NCI-H2081 (cell line): Measurements from ENCODE around the gene CD101.
A peak's percentile ranks its signal among the peaks of the same experiment; 100 is the strongest.

Source experiments
- DNase-seq, 2 experiments: peaks; one replicate each; lab custom pipeline; 2025; lab: John Stamatoyannopoulos, UW

The CD101 gene

GRCh38 chr1:117054068-117054467 is 52.5 kb downstream of the CD101 start:
- no peak for DNase-seq

DNA sequence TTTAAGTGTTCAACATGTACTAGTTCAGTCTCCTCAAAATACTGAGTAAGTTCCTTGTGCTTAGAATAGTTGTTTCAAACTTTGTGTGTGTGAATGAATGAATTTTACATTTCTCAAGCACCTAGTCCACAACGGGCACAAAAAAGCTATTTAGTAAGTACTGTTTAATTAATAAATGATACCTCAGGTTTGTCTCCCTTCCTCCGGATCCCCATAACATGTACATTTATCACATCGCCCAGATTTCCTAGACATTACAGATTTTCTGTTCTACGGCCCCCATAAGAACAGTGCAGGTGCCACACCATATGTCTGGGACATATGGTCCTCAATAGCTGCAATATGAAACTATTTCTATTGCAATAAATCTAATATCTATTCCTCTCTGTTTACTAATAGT is 57.2 kb downstream of the CD101 start:
- no peak for DNase-seq

DNA sequence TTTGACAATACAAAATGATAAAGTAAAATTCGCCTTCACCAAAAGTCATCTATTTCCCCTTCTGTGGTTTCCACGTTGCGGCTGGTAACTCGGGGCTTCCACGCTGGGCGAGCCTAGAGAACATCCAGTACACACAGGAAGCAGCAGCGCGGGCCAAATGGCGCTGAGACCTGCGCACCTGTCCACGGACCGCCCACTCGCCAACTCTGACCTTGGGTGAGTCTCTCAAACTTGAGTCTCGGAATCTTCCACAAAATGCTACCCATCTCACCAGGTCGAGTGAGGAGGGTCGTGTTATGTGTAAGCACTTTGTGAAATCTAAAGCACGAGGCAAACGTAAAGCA is 57.7 kb downstream of the CD101 start:
- DNase-seq, result peak; percentile 59 to 71

- DNase-seq, result peak; percentile 97 to 98
Measured at GRCh38 chr1:117059678-117060440, 58.3 kb downstream of the CD101 start, which contains the start of gene TTF2. TSS of gene TTF2 (plus strand) at chr1:117060326. CDS start at chr1:117060347, 21 bp downstream.

GRCh38 chr1:117060441-117061317 is 59.1 kb downstream of the CD101 start:
- DNase-seq, result peak; percentile 33 to 52

DNA sequence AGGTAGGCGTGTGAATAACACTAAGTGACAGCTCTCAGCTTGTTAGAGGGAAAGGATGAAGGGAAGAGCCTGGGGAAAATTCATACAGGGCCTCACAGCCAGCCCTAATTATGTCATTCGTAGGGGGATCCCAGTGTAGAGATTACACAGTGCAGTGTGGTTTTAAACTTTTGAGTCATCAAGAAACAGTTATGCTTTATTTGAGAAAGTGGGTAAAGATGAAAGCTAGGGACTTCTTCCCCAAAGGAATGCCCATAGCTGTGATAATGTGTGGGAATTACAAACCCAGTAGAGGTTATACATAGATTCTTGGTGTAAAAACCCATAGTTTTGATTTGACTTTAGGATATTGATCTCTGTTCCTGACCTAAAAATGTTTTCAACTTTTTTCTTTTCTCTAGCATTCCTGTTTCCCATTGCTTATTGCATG is 60.4 kb downstream of the CD101 start:
- no peak for DNase-seq

GRCh38 chr1:117066367-117066766 is 64.8 kb downstream of the CD101 start:
- no peak for DNase-seq

DNA sequence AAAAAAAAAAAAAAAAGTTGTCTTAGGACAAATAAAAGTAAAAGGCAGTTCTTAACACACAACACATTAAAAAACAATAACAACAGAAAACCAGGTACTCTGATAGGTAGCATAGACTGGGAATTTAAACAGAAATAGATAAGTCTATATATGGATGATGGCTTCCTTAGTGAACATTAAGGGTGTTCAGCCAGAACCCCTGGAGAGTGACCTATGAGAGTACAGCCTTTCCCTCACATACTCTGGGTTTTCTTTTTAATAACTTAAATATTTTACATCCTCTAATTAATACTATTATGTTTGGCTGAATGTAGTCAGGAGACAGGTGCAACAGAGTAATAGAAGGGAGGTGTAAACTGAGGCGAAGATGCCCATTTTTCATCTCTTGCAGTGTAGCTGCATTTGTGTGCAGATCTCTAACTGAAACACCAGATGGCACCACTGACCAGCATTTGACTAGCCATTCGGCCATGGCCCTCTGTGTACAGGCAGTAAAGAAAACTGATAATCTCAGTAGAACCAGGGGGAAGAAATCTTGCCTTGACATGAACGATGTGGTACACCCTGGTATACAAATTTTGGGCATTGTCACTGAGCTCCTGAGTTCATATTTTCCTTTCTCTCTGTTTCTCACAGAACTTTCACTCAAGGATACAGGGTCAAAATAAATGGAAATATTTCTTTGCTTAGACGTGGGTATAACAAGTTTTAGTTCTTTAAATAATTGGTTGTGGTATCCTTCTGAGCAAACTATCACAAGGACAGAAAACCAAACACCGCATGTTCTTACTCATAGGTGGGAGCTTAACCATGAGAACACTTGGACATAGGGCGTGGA is 66.2 kb downstream of the CD101 start:
- peak; percentile 44 to 55 for DNase-seq

GRCh38 chr1:117068580-117068979 is 67.0 kb downstream of the CD101 start:
- DNase-seq, result no peak

DNA sequence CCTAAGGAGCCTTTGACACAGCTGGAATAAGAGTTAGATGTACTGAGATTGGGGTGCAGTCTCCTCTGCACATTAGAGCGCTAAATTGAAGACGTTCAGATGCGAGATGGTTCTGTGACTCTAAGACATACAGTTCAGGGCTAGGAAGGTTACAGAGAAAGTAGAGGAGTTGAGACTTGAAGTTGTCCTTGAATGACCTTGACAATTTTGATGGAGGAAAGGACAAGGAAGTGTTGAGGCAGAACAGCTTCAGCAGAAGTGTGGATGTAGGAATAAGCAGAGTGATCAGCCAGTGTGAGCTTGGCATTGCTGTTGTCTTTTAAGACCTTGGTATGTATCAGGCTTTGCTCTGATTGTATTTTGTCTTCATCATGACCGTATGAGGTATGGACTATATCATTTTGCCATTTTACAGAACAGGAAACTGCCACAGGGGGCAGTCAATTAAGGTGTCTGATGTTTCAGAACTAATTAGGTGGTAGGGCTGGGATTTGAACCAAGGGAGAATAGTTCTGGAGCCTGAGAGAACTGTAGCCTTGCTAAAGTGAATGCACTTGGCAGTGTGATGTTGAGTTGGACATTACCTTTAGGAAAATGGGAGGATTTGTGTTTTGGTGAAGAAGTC is 67.8 kb downstream of the CD101 start:
- peak in 1 of 2 experiments; percentile 32 for DNase-seq

DNA sequence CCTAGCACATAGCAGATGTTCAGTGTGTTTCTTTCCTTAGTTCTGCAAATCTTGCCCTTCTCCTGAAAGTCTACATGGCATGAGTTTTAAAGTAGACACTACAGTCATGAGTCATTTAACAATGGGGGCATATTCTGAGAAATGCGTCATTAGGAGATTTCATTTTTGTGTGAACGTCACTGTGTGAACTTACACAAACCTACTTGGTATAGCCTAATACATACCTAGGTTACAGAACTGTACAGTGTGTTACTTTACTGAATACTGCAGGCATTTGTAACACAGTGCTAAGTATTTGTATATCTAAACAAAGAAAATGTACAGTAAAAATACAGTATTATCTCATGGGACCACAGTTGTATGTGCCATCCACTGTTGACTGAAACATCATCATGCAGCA is 68.6 kb downstream of the CD101 start:
- no peak for DNase-seq

- no peak for DNase-seq
Measured at GRCh38 chr1:117076648-117077047, 75.1 kb downstream of the CD101 start.

- no peak for DNase-seq
Measured at GRCh38 chr1:117077267-117077666, 75.7 kb downstream of the CD101 start.

DNA sequence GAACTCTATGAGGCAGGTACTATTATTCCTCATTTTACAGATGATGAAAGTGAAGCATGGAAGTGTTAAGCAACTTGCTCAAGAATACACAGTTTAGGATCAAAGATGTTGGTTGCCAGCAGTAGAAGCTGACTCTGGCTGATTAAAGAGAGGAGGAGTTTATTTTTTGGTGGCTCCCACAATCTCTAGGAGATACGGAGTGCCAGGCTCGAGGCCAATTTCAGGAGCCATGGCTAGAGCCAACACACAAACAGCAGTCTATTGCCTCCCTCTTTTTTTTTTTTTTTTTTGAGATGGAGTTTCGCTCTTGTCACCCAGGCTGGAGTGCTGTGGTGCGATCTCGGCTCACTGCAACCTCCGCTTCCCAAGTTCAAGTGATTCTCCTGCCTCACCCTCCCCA is 78.2 kb downstream of the CD101 start:
- no peak for DNase-seq

GRCh38 chr1:117084231-117084630 is 82.7 kb downstream of the CD101 start:
- no peak for DNase-seq
